Chondrocyte (in vitro differentiated cells): ENCODE results near the gene HADH. TPM values are rescaled to one million over a fixed set of nuclear protein-coding genes. Genes with fewer than 3 reads are reported as not detected.
"Not testable (repeated sequence)": the region's sequence is repeated elsewhere in the genome, so short reads cannot be mapped to it uniquely, and the experiment has no call there.

ENCODE experiments used
- DNase-seq: peaks from one replicate; pipeline ENCODE4 v3.0.0; 2021; ENCODE audit warnings: mixed read lengths, low spot score
- H3K27ac Mint-ChIP-seq: one replicate; pipeline ENCODE4 v1.8.0; 2021; ENCODE audit warnings: mild to moderate bottlenecking, moderate library complexity, mixed read lengths; ENCODE audit not compliant: unreplicated experiment
- H3K27me3 Mint-ChIP-seq: 2 replicates; pipeline ENCODE4 v1.8.0; 2021; ENCODE audit warnings: low read depth, mixed read lengths
- H3K36me3 Mint-ChIP-seq: 2 replicates; pipeline ENCODE4 v1.8.0; 2021; ENCODE audit warnings: low read depth, mixed read lengths
- H3K4me1 Mint-ChIP-seq: 2 replicates; pipeline ENCODE4 v1.8.0; 2021; ENCODE audit warnings: low read depth, mild to moderate bottlenecking, mixed read lengths
- H3K4me3 Mint-ChIP-seq: one replicate; pipeline ENCODE4 v1.8.0; 2021; ENCODE audit warnings: mild to moderate bottlenecking, moderate library complexity, mixed read lengths; ENCODE audit not compliant: unreplicated experiment
- H3K9me3 Mint-ChIP-seq: 2 replicates; pipeline ENCODE4 v1.8.0; 2021; ENCODE audit warnings: low read depth, mixed read lengths
- CTCF ChIP-seq: fragments of 200-600 bp; sonication (generic); IDR thresholded peaks from 2 replicates; pipeline ENCODE4 v1.5.0; 2021; ENCODE audit warnings: antibody characterized with exemption, mild to moderate bottlenecking, moderate library complexity
- total RNA-seq: library from RNA; stranded (reverse); gene quantifications from 3 replicates; pipeline ENCODE4 v1.2.1, GENCODE V29; 2021

Gene HADH
- total RNA-seq, 1 donor from 2014 or later: 21.6 TPM

GRCh38 chr4:108048157-108048556, 58.5 kb downstream of the HADH start:
- H3K36me3 Mint-ChIP-seq: no peaks in the 10 kb centered on the region
- no peak for TF ChIP-seq CTCF
- DNase-seq: no peak
- no peak overlapping the region for H3K4me3 Mint-ChIP-seq
- no peaks in the 10 kb centered on the region for H3K9me3 Mint-ChIP-seq
- no peaks in the 10 kb centered on the region for H3K27me3 Mint-ChIP-seq
- H3K4me1 Mint-ChIP-seq: peaks cover 7% of the 10 kb centered on the region
- H3K27ac Mint-ChIP-seq: no peak overlapping the region

- no peak for DNase-seq
- H3K27me3 Mint-ChIP-seq: no peaks in the 10 kb centered on the region
- no peaks in the 10 kb centered on the region for H3K36me3 Mint-ChIP-seq
- H3K4me3 Mint-ChIP-seq: no peak overlapping the region
- H3K4me1 Mint-ChIP-seq: peaks cover 7% of the 10 kb centered on the region
- H3K27ac Mint-ChIP-seq: no peak overlapping the region
- TF ChIP-seq CTCF: no peak
- no peaks in the 10 kb centered on the region for H3K9me3 Mint-ChIP-seq
Observed at GRCh38 chr4:108048997-108049396, 59.3 kb downstream of the HADH start.

- Mint-ChIP-seq H3K27ac (no peak overlapping the region), H3K9me3 (no peaks in the 10 kb centered on the region), H3K4me3 (no peak overlapping the region), H3K4me1 (peaks cover 7% of the 10 kb centered on the region), H3K36me3 (no peaks in the 10 kb centered on the region), H3K27me3 (no peaks in the 10 kb centered on the region)
- no peak for DNase-seq
- TF ChIP-seq CTCF: no peak
Observed at GRCh38 chr4:108049406-108049805, 59.7 kb downstream of the HADH start.

- H3K27me3 Mint-ChIP-seq, H3K36me3 Mint-ChIP-seq, DNase-seq, H3K4me3 Mint-ChIP-seq, H3K27ac Mint-ChIP-seq, H3K9me3 Mint-ChIP-seq, H3K4me1 Mint-ChIP-seq: not testable (repeated sequence)
Observed at GRCh38 chr4:108050166-108051111, 60.8 kb downstream of the HADH start.

- no peak overlapping the region for H3K27ac Mint-ChIP-seq
- no peak for DNase-seq
- no peak overlapping the region for H3K4me3 Mint-ChIP-seq
- no peaks in the 10 kb centered on the region for H3K9me3 Mint-ChIP-seq
- no peaks in the 10 kb centered on the region for H3K4me1 Mint-ChIP-seq
- no peak for TF ChIP-seq CTCF
- no peaks in the 10 kb centered on the region for H3K36me3 Mint-ChIP-seq
- H3K27me3 Mint-ChIP-seq: no peaks in the 10 kb centered on the region
Observed at GRCh38 chr4:108051343-108051742, 61.7 kb downstream of the HADH start.
